Thymus (tissue), 11 donors: Measurements from ENCODE around the gene TMEM69. TPM values are rescaled to one million over a fixed set of nuclear protein-coding genes. Genes with fewer than 3 reads are reported as not detected.
"Not testable (repeated sequence)": the region's sequence is repeated elsewhere in the genome, so short reads cannot be mapped to it uniquely, and the experiment has no call there.

Experiments used
- DNase-seq, 9 donors: peaks; one replicate each; pipeline ENCODE4 v3.0.0-alpha.2; 2013; ENCODE audit warnings: low spot score in 9 of 9, low read depth in 6 of 9, missing footprints in 1 of 9
- H3K27ac ChIP-seq, 2 donors: one replicate each; pipeline ENCODE4 v1.5.1; 2013; ENCODE audit warnings: control low read depth in 1 of 2, low read depth in 1 of 2, low read length in 1 of 2, mild to moderate bottlenecking in 1 of 2, moderate library complexity in 1 of 2
- H3K27me3 ChIP-seq, 2 donors: one replicate each; pipeline ENCODE4 v1.5.1; 2013; ENCODE audit warnings: low read length in 1 of 2; ENCODE audit not compliant: control insufficient read depth in 2 of 2, insufficient read depth in 1 of 2
- H3K36me3 ChIP-seq, 2 donors: one replicate each; pipeline ENCODE4 v1.5.1; 2013; ENCODE audit warnings: low read length in 1 of 2, mild to moderate bottlenecking in 1 of 2, moderate library complexity in 1 of 2; ENCODE audit not compliant: control insufficient read depth in 2 of 2, insufficient read depth in 2 of 2
- H3K4me1 ChIP-seq, 2 donors: one replicate each; pipeline ENCODE4 v1.5.1; 2013; ENCODE audit warnings: low read length in 2 of 2; ENCODE audit not compliant: control insufficient read depth in 2 of 2, insufficient read depth in 2 of 2
- H3K4me3 ChIP-seq, 2 donors: one replicate each; pipeline ENCODE4 v1.5.1; 2013; ENCODE audit warnings: low read length in 2 of 2, control low read depth in 1 of 2, mild to moderate bottlenecking in 1 of 2
- H3K9me3 ChIP-seq, 2 donors: one replicate each; pipeline ENCODE4 v1.5.1; 2013; ENCODE audit warnings: low read length in 1 of 2, mild to moderate bottlenecking in 1 of 2; ENCODE audit not compliant: control insufficient read depth in 2 of 2, insufficient read depth in 1 of 2
- WGBS: extraction: QIAGEN DNeasy Blood & Tissue Kit; methylation state at CpG from one replicate; pipeline ENCODE4 v1.1.7; 2013; 5-methylcytosine and 5-hydroxymethylcytosine counted together
- polyA plus RNA-seq: library from polyadenylated mRNA; stranded (reverse); fragments of 200-250 nt; gene quantifications from one replicate; pipeline ENCODE4 v1.2.3, GENCODE V29; 2013
- total RNA-seq: library from RNA; stranded (reverse); fragments of 120-200 nt; gene quantifications from one replicate; pipeline ENCODE4 v1.2.4, GENCODE V29; 2013
- donor health status: healthy.

Gene TMEM69
- total and polyA plus RNA-seq, 2 donors = 26.9 to 28.8 TPM

- no peak overlapping the region for H3K4me3 ChIP-seq
- H3K27me3 ChIP-seq = no peaks in the 10 kb centered on the region
- DNase-seq = no peak
- H3K9me3 ChIP-seq = no peaks in the 10 kb centered on the region
- H3K36me3 ChIP-seq = peaks cover 0 to 21% of the 10 kb centered on the region in 2 donors
- H3K27ac ChIP-seq = no peak overlapping the region
- 98% methylated on average over 4 of the region's 4 CpGs for WGBS
- no peaks in the 10 kb centered on the region for H3K4me1 ChIP-seq
Measured at GRCh38 chr1:45673956-45674355, 14.0 kb upstream of the TMEM69 start.

- Histone ChIP-seq H3K9me3 (no peaks in the 10 kb centered on the region), H3K27me3 (no peaks in the 10 kb centered on the region), H3K4me1 (no peaks in the 10 kb centered on the region), H3K4me3 (no peak overlapping the region), H3K27ac (no peak overlapping the region), H3K36me3 (peaks cover 0 to 25% of the 10 kb centered on the region in 2 donors)
- WGBS = 98% methylated on average over 5 of the region's 5 CpGs
- DNase-seq = no peak
Measured at GRCh38 chr1:45674478-45674877, 13.5 kb upstream of the TMEM69 start.

GRCh38 chr1:45676553-45676952 is 11.4 kb upstream of the TMEM69 start:
- 97% methylated on average over 7 of the region's 7 CpGs for WGBS
- not testable (repeated sequence) for H3K27ac ChIP-seq, H3K4me1 ChIP-seq

GRCh38 chr1:45677751-45678245 is 10.2 kb upstream of the TMEM69 start:
- H3K27me3 ChIP-seq = no peaks in the 10 kb centered on the region
- H3K27ac ChIP-seq = no peak overlapping the region
- H3K9me3 ChIP-seq = no peaks in the 10 kb centered on the region
- H3K4me3 ChIP-seq = no peak overlapping the region
- 93% methylated on average over 3 of the region's 3 CpGs for WGBS
- H3K36me3 ChIP-seq = peaks cover 0 to 18% of the 10 kb centered on the region in 2 donors
- no peaks in the 10 kb centered on the region for H3K4me1 ChIP-seq
- no peak for DNase-seq

More at GRCh38 chr1:45676553-45676952, 11.4 kb upstream of the TMEM69 start:
- not testable (repeated sequence) for H3K9me3 ChIP-seq, H3K27me3 ChIP-seq, DNase-seq, H3K4me3 ChIP-seq
- peaks cover 0 to 23% of the 10 kb centered on the region in 2 donors for H3K36me3 ChIP-seq

- Histone ChIP-seq H3K27me3 (no peaks in the 10 kb centered on the region), H3K4me3 (no peak overlapping the region), H3K36me3 (peaks cover 3 to 15% of the 10 kb centered on the region in 2 donors), H3K9me3 (no peaks in the 10 kb centered on the region), H3K4me1 (peaks cover under 1 to 2% of the 10 kb centered on the region in 2 donors), H3K27ac (no peak overlapping the region)
- no peak for DNase-seq
Measured at GRCh38 chr1:45678489-45678888, 9.5 kb upstream of the TMEM69 start.

GRCh38 chr1:45679123-45679522 is 8.9 kb upstream of the TMEM69 start:
- Histone ChIP-seq H3K27ac (no peak overlapping the region), H3K9me3 (no peaks in the 10 kb centered on the region), H3K27me3 (no peaks in the 10 kb centered on the region), H3K4me3 (no peak overlapping the region), H3K36me3 (peaks cover 4 to 17% of the 10 kb centered on the region in 2 donors), H3K4me1 (peaks cover 3 to 6% of the 10 kb centered on the region in 2 donors)
- no peak for DNase-seq
- WGBS = 17% methylated on average over 3 of the region's 3 CpGs

- H3K27ac ChIP-seq = no peak overlapping the region
- 96% methylated on average over 6 of the region's 6 CpGs for WGBS
Measured at GRCh38 chr1:45682942-45683341, 5.0 kb upstream of the TMEM69 start.

GRCh38 chr1:45684402-45684801 is 3.6 kb upstream of the TMEM69 start:
- Histone ChIP-seq H3K27me3 (no peaks in the 10 kb centered on the region), H3K4me3 (peak overlapping the region; percentile 29 to 100), H3K36me3 (peaks cover 4% of the 10 kb centered on the region in 2 donors), H3K27ac (no peak overlapping the region), H3K9me3 (no peaks in the 10 kb centered on the region), H3K4me1 (peaks cover 10 to 19% of the 10 kb centered on the region in 2 donors)
- no peak for DNase-seq
- 66% methylated on average over 2 of the region's 2 CpGs for WGBS

More at GRCh38 chr1:45682942-45683341, 5.0 kb upstream of the TMEM69 start:
- no peak for DNase-seq
- peaks cover 4 to 10% of the 10 kb centered on the region in 2 donors for H3K36me3 ChIP-seq
- no peaks in the 10 kb centered on the region for H3K9me3 ChIP-seq
- no peaks in the 10 kb centered on the region for H3K27me3 ChIP-seq
- H3K4me1 ChIP-seq = peaks cover 3 to 13% of the 10 kb centered on the region in 2 donors
- no peak overlapping the region for H3K4me3 ChIP-seq

- Histone ChIP-seq H3K27me3 (no peaks in the 10 kb centered on the region), H3K4me1 (peaks cover 10 to 19% of the 10 kb centered on the region in 2 donors)
- DNase-seq = peak in 5 of 9 donors; percentile 1 to 59 (median 21)
Measured at GRCh38 chr1:45685308-45686014, 2.5 kb upstream of the TMEM69 start.

More at GRCh38 chr1:45685308-45686014, 2.5 kb upstream of the TMEM69 start:
- Histone ChIP-seq H3K36me3 (peaks cover 4% of the 10 kb centered on the region in 2 donors), H3K27ac (peak overlapping the region in 1 of 2 donors; percentile 99), H3K4me3 (peak overlapping the region; percentile 60 to 100), H3K9me3 (no peaks in the 10 kb centered on the region)
- under 1% methylated on average over 13 of the region's 13 CpGs for WGBS
